GM18861 (cell line): ENCODE results near the gene VOPP1.
"Not testable (repeated sequence)": the region's sequence is repeated elsewhere in the genome, so short reads cannot be mapped to it uniquely, and the experiment has no call there.

Experiments used
- ATAC-seq: cut with Tn5 transposase; IDR thresholded peaks from one replicate; pipeline ENCODE4 v1.9.1; 2021; ENCODE audit not compliant: unreplicated experiment

The VOPP1 gene

GRCh38 chr7:55472928-55473725 is 99.2 kb downstream of the VOPP1 start:
- no peak for ATAC-seq

- not testable (repeated sequence) for ATAC-seq
Measured at GRCh38 chr7:55472406-55472805, 99.9 kb downstream of the VOPP1 start.

DNA sequence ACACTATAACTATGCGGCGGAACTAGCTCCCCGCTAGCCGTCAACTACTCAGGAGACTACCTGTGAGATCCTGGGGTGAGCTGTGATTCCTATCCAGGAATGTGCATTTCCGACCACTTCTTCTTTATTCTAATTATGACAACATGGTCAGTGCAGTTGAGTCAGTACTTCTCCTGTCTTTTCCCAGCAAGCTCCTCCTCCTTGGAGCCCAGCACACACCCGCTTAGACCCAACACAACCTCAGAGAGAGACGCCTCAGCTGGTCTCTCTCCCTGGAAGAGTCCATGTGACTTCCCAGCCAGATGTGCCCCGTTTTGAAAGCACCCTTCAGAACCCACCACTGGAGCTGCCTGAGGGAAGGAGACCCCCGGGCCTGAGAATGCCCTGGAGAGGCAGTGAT is 100.7 kb downstream of the VOPP1 start:
- not testable (repeated sequence) for ATAC-seq

- ATAC-seq: no peak
Measured at GRCh38 chr7:55470261-55470660, 102.0 kb downstream of the VOPP1 start.

DNA sequence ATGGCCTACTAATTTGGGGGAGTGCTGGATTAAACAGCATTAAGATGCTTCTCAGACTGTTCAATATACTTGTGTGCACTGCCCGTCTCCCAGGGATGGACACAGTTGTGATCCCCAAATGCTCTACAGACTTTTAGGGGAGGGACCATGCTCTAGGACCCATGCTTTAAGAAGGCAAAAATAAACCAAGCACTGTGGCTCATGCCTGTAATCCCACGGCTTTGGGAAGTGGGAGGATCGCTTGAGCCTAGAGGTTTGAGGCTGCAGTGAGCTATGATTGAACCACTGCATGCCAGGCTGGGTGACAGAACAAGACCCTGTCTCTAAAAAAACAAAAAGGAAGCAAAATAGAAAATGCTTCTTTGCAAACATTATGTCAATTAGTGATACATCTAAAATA is 102.6 kb downstream of the VOPP1 start:
- no peak for ATAC-seq

DNA sequence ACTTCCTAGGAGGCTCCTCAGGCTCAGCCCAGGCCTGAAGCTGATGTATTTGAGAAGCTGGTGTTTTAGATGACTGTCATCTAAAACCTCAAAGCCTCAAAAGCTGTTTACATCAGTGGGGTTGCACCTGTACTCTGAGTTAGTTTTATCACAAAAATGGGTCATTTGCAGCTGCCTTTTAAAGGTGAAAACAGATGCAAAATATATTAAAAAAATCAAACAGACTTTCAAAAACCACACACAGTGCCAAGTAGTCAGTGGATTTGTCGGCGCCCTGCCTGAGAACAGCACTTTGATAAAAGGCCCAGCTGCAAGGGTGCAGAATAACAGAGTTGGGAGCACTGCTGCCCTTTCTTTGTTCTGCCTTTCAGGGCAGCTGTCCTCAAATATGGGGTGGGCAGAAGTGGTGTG is 103.0 kb downstream of the VOPP1 start:
- ATAC-seq: no peak

- ATAC-seq: no peak
Measured at GRCh38 chr7:55468495-55468894, 103.8 kb downstream of the VOPP1 start.

DNA sequence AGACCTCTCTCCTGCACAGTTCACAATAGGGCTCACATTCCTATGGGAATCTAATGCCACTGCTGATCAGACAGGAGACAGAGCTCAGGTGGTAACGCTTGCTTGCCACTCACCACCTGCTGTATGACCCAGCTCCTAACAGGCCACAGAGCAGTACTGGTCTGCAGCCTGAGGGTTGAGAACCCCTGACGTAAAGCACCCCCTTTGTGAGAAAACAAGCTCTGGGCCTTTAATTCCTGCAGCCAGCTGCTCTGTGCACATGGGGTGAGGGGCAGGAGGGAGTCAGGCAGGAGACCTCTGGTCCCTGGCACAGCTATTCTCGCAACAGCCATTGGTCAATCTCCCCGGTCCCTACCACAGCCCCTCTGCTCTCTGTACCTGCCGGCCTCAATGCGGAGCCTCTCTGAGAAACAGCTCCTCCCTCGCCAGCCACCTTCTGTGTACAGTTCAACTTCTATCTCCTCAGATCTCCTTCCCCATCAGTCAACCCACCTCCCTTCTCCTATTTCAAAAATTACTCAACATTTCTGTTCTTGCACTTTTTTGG is 105.2 kb downstream of the VOPP1 start:
- ATAC-seq: no peak

DNA sequence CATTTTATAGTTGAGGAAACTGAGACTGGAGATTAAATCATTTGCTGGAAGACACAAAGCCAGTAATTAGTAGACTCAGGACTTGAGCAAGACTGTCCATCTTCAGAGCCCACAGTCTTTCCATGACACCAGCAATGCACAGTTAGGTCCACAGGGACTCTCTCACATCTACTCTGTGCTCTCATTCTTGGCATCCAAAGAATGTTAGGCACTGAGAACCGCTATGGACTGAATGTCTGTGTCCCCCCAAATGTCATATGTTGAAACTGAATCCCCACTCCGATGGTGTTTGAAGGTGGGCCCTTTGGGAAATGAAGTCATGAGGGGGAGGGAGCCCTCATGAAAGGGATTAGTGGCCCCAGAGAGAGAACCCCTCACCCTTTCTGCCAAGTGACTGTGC is 106.6 kb downstream of the VOPP1 start:
- no peak for ATAC-seq

GRCh38 chr7:55464422-55464821 is 107.9 kb downstream of the VOPP1 start:
- no peak for ATAC-seq

- ATAC-seq: no peak
Measured at GRCh38 chr7:55463686-55464262, 108.5 kb downstream of the VOPP1 start.

DNA sequence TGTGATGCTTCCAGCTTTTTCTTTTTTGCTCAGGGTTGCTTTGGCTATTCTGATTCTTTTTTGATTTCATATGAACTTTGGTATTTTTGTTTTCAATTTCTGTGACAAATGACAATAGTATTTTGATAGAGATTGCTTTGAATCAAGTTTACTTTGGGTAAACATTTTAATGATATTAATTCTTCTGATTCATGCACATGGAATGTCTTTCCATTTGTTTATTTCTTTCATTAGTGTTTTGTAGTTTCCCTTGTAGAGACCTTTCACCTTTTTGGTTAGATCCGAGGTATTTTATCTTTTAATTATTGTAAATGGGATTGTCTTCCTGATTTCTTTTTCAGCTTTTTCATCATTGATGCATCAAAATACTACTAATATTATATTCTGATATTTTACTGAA is 114.0 kb downstream of the VOPP1 start:
- no peak for ATAC-seq

GRCh38 chr7:55457801-55458200 is 114.5 kb downstream of the VOPP1 start:
- no peak for ATAC-seq

DNA sequence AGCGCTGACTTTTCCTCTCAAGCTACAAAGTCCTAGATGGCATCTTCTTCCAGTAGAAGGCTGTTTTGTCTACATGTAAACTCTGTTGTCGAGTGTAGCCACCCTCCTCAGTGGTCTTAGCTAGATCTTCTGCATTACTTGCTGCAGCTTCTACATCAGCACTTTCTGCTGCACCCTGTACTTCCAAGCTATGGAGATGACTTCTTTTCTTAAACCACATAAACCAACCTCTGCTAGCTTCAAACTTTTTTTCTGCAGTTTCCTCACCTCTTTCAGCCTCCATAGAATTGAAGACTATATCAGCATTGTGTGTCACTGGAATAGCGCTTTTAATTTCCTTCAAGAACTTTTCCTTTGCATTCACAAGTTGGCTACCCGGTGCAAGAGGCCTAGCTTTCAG is 119.3 kb downstream of the VOPP1 start:
- no peak for ATAC-seq

- ATAC-seq: no peak
Measured at GRCh38 chr7:55449992-55450535, 122.2 kb downstream of the VOPP1 start.

DNA sequence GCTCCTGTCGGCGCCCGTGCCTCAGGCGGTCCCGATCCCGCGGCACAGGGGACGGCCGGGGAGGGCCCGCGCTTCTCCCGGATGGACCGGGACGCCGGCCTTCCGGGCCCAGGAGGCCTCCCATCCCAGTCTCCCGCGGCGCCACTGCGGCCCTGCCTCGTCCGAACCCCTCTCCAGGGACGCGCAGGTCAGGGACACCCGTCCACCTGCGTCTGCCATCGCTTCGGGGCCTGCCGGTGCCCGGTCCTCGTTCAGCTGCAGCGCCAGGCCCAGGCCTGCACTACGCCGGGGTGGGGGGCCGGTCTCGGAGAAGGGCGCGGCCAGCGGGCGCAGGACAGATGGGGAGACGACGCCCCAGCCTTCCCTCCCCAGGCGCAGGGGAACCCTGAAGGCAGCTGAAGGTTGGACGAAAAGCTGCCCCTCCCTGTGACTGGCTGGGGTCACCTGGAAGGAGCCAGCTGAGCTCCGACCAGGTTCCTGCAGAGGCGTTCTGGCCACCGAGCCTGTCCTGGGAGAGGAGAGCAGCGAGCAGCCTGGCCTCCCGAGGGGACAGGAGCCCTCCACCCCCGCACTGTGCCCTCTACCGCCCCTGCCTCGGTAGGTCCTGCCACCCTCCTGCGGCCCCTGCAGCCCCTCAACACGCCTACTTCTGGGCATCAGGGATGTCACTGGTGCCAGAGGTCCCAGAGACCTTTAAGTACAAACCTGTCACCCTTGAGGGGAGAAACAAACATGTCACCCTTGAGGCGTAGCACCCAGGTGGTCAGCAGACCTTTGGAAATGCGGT is 122.9 kb downstream of the VOPP1 start:
- no peak for ATAC-seq

DNA sequence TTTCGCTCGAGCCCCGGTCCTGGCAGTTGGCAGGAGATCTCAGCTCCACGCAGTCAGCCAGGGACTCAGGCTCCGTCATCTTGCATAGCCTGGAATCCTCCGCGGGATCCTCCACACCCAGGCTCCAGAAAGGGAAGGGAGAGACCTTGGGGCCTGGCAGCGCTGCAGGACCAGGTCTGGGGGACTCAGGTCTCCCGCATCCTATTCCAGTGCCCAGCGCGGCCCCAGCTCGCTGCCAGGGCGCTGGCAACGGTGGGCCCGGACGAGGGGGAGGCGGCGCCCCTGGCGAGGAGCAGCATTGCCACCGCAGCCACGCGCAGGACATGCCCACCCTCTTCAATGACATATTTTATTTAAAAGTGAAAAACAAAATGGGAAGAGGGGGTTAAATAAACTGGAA is 123.8 kb downstream of the VOPP1 start:
- ATAC-seq: no peak

DNA sequence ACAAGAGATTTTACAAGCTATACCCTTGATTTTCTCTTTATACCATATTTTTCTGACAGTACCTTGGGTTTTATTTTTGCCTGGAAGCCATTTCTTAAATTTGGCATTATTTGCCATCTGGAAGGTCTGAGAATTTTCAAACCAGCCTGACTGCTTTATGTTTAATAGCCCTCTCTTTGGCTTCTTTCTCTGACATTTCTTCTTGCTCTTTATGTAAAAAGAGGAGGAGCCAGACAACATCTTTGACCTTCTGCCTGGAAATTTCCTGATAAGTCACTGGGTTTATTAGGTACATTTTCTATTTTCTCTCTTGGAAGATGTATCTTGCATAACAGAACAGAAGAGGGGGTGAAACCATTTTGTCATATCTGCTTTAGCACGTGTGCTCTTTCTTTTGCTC is 127.5 kb downstream of the VOPP1 start:
- no peak for ATAC-seq

DNA sequence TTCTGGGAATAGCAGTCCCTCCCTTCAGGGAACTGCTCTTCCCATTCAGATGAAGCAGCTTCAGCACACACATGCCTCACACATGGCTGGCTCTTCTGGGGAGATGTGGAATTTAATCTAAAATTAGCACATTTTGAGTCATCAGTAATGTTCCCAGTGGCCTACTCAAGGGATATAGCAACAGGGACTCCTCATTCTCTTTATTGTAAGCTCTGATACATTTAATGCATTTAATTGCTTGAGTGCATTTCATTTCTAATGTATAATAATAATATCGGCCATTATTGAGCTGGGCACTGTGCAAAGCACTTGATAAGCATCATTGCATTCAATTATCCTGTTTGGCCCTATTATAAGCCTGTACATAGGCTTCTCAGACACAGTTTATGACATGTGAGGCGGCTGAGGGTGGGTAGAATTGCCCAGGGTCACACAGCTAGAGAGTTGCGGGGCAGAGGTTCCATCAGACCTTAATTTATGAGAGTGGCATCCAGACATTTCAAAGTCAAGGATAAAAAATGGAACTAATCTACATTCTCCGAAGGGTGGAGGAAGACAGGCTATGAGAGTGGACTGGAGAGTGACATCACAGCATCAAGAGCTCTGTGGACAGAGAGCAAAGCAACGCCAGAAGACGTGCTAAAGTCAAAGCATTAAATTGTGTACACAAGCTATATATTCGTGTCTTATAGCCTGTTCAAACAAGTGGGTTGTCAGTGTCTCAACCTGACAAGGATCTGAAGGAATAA is 130.4 kb downstream of the VOPP1 start:
- no peak for ATAC-seq

DNA sequence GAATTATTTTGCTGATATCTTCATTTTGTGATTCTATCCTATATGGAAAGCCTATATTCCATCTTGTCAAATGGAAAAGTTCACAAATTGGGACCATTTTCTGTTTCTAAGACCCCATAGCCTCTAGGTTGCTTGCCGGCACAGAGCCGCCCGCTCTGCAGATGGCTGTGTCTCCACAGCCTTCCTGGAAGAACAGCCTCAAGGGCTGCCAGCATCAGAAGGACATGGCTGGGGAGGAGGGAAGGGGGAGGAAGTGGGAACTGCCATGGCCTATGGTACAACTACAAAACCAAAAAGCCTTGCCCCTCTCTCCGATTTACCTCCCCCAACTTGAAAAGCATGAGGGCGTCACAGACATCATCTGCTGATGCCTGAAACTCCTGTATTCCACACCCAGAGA is 131.3 kb downstream of the VOPP1 start:
- ATAC-seq: no peak
